Daoy (cell line): Measurements from ENCODE around the gene PPP1R13B. TPM values are rescaled to one million over a fixed set of nuclear protein-coding genes. Genes with fewer than 3 reads are reported as not detected.

Experiments used
- DNase-seq: peaks from one replicate; pipeline ENCODE4 v3.0.0-alpha.2; 2015; ENCODE audit warnings: low read depth
- total RNA-seq: library from RNA; depleted of rRNA; stranded (reverse); fragments of >200 nt; shearing (Covaris generic); gene quantifications from 2 replicates; pipeline ENCODE4 v1.2.3, GENCODE V29; 2014

The PPP1R13B gene
- total RNA-seq, 1 experiment from 2014 or later, result 7.1 TPM

- no peak for DNase-seq
Measured at GRCh38 chr14:103713304-103714062, 133.9 kb downstream of the PPP1R13B start.

GRCh38 chr14:103712633-103713247, 134.6 kb downstream of the PPP1R13B start:
- DNase-seq, result no peak

GRCh38 chr14:103711516-103712431, 135.6 kb downstream of the PPP1R13B start:
- no peak for DNase-seq

GRCh38 chr14:103710771-103711377, 136.5 kb downstream of the PPP1R13B start:
- no peak for DNase-seq

GRCh38 chr14:103709814-103710213, 137.6 kb downstream of the PPP1R13B start:
- no peak for DNase-seq

- DNase-seq, result no peak
Measured at GRCh38 chr14:103708750-103709187, 138.6 kb downstream of the PPP1R13B start.

- DNase-seq, result no peak
Measured at GRCh38 chr14:103707329-103708263, 139.8 kb downstream of the PPP1R13B start.

GRCh38 chr14:103706551-103707328, 140.6 kb downstream of the PPP1R13B start:
- DNase-seq, result no peak

- no peak for DNase-seq
Measured at GRCh38 chr14:103705504-103706284, 141.7 kb downstream of the PPP1R13B start.

- DNase-seq, result no peak
Measured at GRCh38 chr14:103705118-103705503, 142.3 kb downstream of the PPP1R13B start.

GRCh38 chr14:103704708-103705107, 142.7 kb downstream of the PPP1R13B start:
- no peak for DNase-seq

- no peak for DNase-seq
Measured at GRCh38 chr14:103703433-103704385, 143.7 kb downstream of the PPP1R13B start.

GRCh38 chr14:103702497-103703432, 144.6 kb downstream of the PPP1R13B start:
- DNase-seq, result no peak

- no peak for DNase-seq
Measured at GRCh38 chr14:103702095-103702494, 145.3 kb downstream of the PPP1R13B start.

GRCh38 chr14:103700753-103701490, 146.5 kb downstream of the PPP1R13B start:
- no peak for DNase-seq
